ENCODE results near the gene SLC44A4.
A peak's percentile ranks its signal among the peaks of the same experiment; 100 is the strongest.

The SLC44A4 gene

DNA sequence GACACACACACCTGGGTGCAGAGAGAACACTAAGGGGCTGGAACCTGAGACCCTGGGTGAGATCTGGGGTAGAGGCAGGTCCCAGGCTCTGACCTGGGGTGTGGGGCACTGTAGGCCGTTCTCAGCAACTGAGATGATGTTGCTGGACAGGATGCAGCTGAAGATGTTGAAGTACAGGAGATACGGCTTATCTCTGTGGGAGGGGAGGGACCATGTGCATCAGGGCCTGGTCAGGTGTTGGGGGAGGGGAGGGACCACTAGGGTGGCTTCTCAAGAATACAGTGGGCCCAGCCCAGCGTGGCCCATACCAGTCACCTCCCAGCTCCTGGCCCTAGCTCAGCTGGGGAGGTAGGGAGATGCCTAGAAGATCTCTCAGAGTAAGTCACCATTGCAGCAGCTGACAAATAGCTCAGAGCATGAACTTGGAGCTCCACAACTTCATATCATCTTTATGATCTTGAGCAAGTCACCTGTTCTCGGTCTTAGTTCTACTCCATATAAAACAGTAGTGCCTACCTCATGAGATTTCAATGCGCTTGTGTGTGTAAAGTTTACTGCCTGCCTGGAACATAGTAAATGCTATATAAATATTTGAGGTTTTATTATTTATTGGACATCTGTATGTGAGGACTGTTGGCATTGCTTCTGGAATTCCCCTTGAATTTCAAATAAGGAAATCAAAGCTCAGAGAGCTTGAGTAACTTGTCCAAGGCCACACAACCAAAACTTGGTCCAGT lies 3.8 kb downstream of the SLC44A4 start:
- DNase-seq (no peak), ATAC-seq (ENCODE audit: insufficient read depth, low read depth) (no peak)
- Histone ChIP-seq H2AFZ (ENCODE audit: low read depth, low read length) (no peak overlapping the region), H4K20me1 (ENCODE audit: insufficient read depth, low read length) (no peaks in the 10 kb centered on the region), H3K4me3 (ENCODE audit: low read depth in 1 of 2, low read length in 2 of 2) (no peak overlapping the region), H3K27ac (ENCODE audit: low read length) (no peak overlapping the region), H3K79me2 (ENCODE audit: insufficient read depth, low read length) (no peaks in the 10 kb centered on the region), H3K9me3 (ENCODE audit: insufficient read depth, low read length, severe bottlenecking) (no peaks in the 10 kb centered on the region), H3K36me3 (ENCODE audit: insufficient read depth, low read length) (peaks cover 5% of the 10 kb centered on the region), H3K9ac (ENCODE audit: low read depth, low read length) (no peak overlapping the region), H3K4me1 (ENCODE audit: insufficient read depth, low read length) (no peaks in the 10 kb centered on the region), H3K4me2 (ENCODE audit: insufficient read depth, low read length) (no peak overlapping the region), H3K27me3 (ENCODE audit: insufficient read depth, low read length, poor library complexity) (no peaks in the 10 kb centered on the region)
- TF ChIP-seq, protein P1, sequence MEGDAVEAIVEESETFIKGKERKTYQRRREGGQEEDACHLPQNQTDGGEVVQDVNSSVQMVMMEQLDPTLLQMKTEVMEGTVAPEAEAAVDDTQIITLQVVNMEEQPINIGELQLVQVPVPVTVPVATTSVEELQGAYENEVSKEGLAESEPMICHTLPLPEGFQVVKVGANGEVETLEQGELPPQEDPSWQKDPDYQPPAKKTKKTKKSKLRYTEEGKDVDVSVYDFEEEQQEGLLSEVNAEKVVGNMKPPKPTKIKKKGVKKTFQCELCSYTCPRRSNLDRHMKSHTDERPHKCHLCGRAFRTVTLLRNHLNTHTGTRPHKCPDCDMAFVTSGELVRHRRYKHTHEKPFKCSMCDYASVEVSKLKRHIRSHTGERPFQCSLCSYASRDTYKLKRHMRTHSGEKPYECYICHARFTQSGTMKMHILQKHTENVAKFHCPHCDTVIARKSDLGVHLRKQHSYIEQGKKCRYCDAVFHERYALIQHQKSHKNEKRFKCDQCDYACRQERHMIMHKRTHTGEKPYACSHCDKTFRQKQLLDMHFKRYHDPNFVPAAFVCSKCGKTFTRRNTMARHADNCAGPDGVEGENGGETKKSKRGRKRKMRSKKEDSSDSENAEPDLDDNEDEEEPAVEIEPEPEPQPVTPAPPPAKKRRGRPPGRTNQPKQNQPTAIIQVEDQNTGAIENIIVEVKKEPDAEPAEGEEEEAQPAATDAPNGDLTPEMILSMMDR (IDR thresholded peaks at IDR 0.05; ENCODE audit: borderline replicate concordance, extremely low read depth, low read length, poor library complexity, severe bottlenecking), result no peak
- no peak for TF ChIP-seq EZH2 (IDR thresholded peaks at IDR 0.05; ENCODE audit: borderline replicate concordance, low read depth, low read length, severe bottlenecking)

DNA sequence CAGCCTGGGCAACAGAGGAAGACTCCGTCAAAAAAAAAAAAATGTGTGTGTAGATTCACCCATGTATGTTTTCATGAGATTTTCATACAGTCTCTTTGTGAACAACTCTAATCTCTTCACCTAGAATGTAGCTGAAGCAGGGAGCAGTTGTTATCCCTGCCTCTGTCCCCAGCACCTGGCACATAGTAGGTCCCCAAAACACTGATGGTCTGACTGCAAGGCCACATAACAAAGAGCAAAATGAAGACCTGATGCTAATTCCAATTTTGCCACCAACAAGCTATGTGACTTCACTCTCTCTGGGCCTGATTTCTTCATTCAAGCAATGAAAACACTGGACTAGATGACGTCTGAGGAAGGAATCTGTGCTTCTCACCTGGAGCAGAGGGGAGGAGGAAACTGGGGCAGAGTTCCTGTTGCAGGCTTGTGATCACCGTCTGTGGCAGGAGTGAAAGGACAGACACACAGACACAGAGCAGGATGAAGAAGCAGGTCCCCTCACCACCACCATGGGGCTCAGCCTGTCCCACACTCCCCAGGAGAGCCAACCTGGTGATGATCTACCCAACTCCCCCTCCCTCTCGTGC lies 4.6 kb downstream of the SLC44A4 start:
- Histone ChIP-seq H3K9me3 (ENCODE audit: insufficient read depth, low read length, severe bottlenecking) (no peaks in the 10 kb centered on the region), H3K9ac (ENCODE audit: low read depth, low read length) (no peak overlapping the region), H4K20me1 (ENCODE audit: insufficient read depth, low read length) (no peaks in the 10 kb centered on the region), H3K4me3 (ENCODE audit: low read depth in 1 of 2, low read length in 2 of 2) (no peak overlapping the region), H3K4me2 (ENCODE audit: insufficient read depth, low read length) (no peak overlapping the region), H3K27ac (ENCODE audit: low read length) (no peak overlapping the region), H2AFZ (ENCODE audit: low read depth, low read length) (no peak overlapping the region), H3K27me3 (ENCODE audit: insufficient read depth, low read length, poor library complexity) (no peaks in the 10 kb centered on the region), H3K36me3 (ENCODE audit: insufficient read depth, low read length) (no peaks in the 10 kb centered on the region), H3K4me1 (ENCODE audit: insufficient read depth, low read length) (no peaks in the 10 kb centered on the region), H3K79me2 (ENCODE audit: insufficient read depth, low read length) (no peaks in the 10 kb centered on the region)
- DNase-seq (no peak), ATAC-seq (ENCODE audit: insufficient read depth, low read depth) (no peak)
- TF ChIP-seq, protein P1 (IDR thresholded peaks at IDR 0.05; ENCODE audit: borderline replicate concordance, extremely low read depth, low read length, poor library complexity, severe bottlenecking), result no peak
- TF ChIP-seq EZH2 (IDR thresholded peaks at IDR 0.05; ENCODE audit: borderline replicate concordance, low read depth, low read length, severe bottlenecking), result no peak

DNA sequence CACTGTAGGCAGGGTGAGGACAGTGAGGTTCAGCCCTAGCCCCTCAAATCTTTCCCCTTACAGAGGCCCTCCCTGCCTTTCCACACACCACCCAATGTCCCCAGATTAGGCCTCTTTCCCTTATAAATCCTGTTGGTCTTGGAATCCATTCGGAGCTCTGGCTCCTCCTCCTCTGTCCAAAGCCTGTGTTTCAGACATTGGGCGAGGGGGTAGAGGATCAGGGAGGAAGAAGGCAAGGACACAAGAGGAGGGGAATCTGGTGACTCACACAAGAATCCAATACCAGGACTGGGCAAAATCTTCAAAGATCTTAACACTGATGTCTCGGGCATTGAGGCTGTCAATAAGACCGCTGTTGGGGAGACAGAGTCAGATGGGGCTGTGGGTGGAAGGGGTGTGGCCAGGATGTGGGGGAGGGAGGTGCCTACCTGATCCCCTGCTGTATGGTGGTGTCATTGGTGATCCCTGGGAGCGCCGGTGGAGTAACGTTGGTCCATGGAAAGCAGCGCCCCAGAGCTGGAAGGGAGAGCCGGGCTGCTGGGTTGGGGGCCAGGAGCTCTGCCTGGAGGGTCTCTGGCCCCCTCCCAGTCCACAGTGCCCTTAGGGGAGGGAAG lies 7.6 kb downstream of the SLC44A4 start:
- Histone ChIP-seq H3K4me1 (ENCODE audit: insufficient read depth, low read length) (no peaks in the 10 kb centered on the region), H3K27ac (ENCODE audit: low read length) (no peak overlapping the region), H3K4me3 (ENCODE audit: low read depth in 1 of 2, low read length in 2 of 2) (no peak overlapping the region), H3K9ac (ENCODE audit: low read depth, low read length) (no peak overlapping the region), H3K79me2 (ENCODE audit: insufficient read depth, low read length) (no peaks in the 10 kb centered on the region), H2AFZ (ENCODE audit: low read depth, low read length) (no peak overlapping the region), H3K27me3 (ENCODE audit: insufficient read depth, low read length, poor library complexity) (no peaks in the 10 kb centered on the region), H3K4me2 (ENCODE audit: insufficient read depth, low read length) (no peak overlapping the region), H4K20me1 (ENCODE audit: insufficient read depth, low read length) (no peaks in the 10 kb centered on the region), H3K9me3 (ENCODE audit: insufficient read depth, low read length, severe bottlenecking) (no peaks in the 10 kb centered on the region), H3K36me3 (ENCODE audit: insufficient read depth, low read length) (no peaks in the 10 kb centered on the region)
- DNase-seq, result no peak
- ATAC-seq (ENCODE audit: insufficient read depth, low read depth), result no peak
- TF ChIP-seq EZH2 (IDR thresholded peaks at IDR 0.05; ENCODE audit: borderline replicate concordance, low read depth, low read length, severe bottlenecking), result no peak

DNA sequence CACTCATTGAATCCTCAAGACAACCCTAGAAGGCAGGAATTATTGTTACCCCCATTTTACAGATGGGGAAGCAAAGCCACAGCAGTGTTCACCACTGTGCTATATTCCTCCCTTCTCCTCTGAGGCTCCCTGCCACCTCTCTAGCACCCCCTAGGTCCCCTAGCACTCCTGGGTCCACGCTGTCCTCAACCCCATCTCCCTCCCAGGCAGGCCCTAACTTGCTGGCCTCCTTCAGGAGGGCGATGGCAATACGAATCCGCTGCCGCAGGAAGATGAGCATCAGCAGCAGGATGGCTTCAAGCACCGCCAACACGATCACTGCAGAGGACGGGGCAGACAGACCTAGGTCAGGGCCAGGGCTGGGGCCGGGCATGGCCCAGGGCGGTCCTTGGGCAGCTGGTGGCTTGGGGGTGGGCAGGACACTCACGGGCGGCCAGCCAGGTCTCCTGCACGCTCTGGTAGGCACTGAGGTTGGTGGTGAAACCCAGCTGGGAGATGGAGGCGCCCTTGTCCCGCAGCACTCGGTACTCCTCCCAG lies 8.3 kb downstream of the SLC44A4 start:
- ATAC-seq (ENCODE audit: insufficient read depth, low read depth) (peak; percentile 70), DNase-seq (no peak)
- Histone ChIP-seq H3K4me3 (ENCODE audit: low read depth in 1 of 2, low read length in 2 of 2) (no peak overlapping the region), H3K9ac (ENCODE audit: low read depth, low read length) (no peak overlapping the region), H3K27me3 (ENCODE audit: insufficient read depth, low read length, poor library complexity) (no peaks in the 10 kb centered on the region), H3K4me1 (ENCODE audit: insufficient read depth, low read length) (0 out of 2 replicates have a peak, but pooled peaks cover 1% of the 10 kb centered on the region), H3K27ac (ENCODE audit: low read length) (no peak overlapping the region), H3K36me3 (ENCODE audit: insufficient read depth, low read length) (no peaks in the 10 kb centered on the region), H3K9me3 (ENCODE audit: insufficient read depth, low read length, severe bottlenecking) (no peaks in the 10 kb centered on the region), H3K4me2 (ENCODE audit: insufficient read depth, low read length) (no peak overlapping the region), H2AFZ (ENCODE audit: low read depth, low read length) (no peak overlapping the region), H3K79me2 (ENCODE audit: insufficient read depth, low read length) (no peaks in the 10 kb centered on the region), H4K20me1 (ENCODE audit: insufficient read depth, low read length) (no peaks in the 10 kb centered on the region)
- no peak for TF ChIP-seq EZH2 (IDR thresholded peaks at IDR 0.05; ENCODE audit: borderline replicate concordance, low read depth, low read length, severe bottlenecking)
- TF ChIP-seq, protein P1 (IDR thresholded peaks at IDR 0.05; ENCODE audit: borderline replicate concordance, extremely low read depth, low read length, poor library complexity, severe bottlenecking), result peak; percentile 47

Data from DND-41 (cell line).